OCI-LY3 (cell line): ENCODE results near the gene HIBADH.
"Not testable (repeated sequence)": the region's sequence is repeated elsewhere in the genome, so short reads cannot be mapped to it uniquely, and the experiment has no call there.

Source experiments
- EZH2phosphoT487 ChIP-seq: fragments of 200-600 bp; shearing (Covaris generic); IDR thresholded peaks from 2 replicates; pipeline ENCODE4 v1.6.1; 2018; ENCODE audit warnings: antibody characterized with exemption, mixed run types, low read depth
- TF ChIP-seq, protein P1 (sequence below): fragments of 200-600, 300-600 bp; sonication (generic); IDR thresholded peaks from 2 replicates; pipeline ENCODE4 v1.5.1; 2014; ENCODE audit warnings: antibody characterized with exemption, low read length, low read depth

DNA sequence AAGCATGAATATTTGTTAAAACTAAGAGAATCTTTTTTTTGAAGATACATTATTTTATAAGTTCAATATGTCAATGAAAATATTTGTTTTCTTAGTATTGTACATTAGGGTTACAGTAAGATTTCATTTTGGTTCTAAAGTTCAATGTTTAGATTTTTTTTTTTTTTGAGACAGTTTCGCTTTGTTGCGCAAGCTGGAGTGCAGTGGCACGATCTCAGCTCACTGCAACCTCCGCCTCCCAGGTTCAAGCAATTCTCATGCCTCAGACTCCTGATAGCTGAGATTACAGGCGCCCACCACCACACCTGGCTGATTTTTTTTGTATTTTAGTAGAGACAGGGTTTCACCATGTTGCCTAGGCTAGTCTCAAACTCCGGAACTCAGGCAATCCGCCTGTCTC is 84.5 kb downstream of the HIBADH start:
- TF ChIP-seq, protein P1, sequence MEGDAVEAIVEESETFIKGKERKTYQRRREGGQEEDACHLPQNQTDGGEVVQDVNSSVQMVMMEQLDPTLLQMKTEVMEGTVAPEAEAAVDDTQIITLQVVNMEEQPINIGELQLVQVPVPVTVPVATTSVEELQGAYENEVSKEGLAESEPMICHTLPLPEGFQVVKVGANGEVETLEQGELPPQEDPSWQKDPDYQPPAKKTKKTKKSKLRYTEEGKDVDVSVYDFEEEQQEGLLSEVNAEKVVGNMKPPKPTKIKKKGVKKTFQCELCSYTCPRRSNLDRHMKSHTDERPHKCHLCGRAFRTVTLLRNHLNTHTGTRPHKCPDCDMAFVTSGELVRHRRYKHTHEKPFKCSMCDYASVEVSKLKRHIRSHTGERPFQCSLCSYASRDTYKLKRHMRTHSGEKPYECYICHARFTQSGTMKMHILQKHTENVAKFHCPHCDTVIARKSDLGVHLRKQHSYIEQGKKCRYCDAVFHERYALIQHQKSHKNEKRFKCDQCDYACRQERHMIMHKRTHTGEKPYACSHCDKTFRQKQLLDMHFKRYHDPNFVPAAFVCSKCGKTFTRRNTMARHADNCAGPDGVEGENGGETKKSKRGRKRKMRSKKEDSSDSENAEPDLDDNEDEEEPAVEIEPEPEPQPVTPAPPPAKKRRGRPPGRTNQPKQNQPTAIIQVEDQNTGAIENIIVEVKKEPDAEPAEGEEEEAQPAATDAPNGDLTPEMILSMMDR = not testable (repeated sequence)
- TF ChIP-seq EZH2phosphoT487 = not testable (repeated sequence)
